GM12878 (cell line): ENCODE measurements around the gene BCAS4. TPM values are rescaled to one million over a fixed set of nuclear protein-coding genes. Genes with fewer than 3 reads are reported as not detected.

Experiments
- ATAC-seq: fragments of 200-7000 bp; cut with Tn5 transposase; 3 replicates; pipeline ENCODE4 v1.9.1; 2020; ENCODE audit warnings: mild to moderate bottlenecking, moderate library complexity
- BruUV-seq: library from RNA; stranded (reverse); fragments of 400-500 nt; replicated peaks from 2 replicates; lab custom pipeline; 2021; lab: Mats Ljungman, UMichigan
- CTCF ChIA-PET: fragments of 300-600 bp; sonication (Branson Sonifier 250); formaldehyde crosslinking; extraction: SDS; loops from one replicate; lab custom pipeline; 2021; ENCODE audit warnings: inconsistent platforms; lab: Yijun Ruan, JAX
- POLR2A ChIA-PET: fragments of 350-600 bp; formaldehyde crosslinking; extraction: SDS; loops from one replicate; lab custom pipeline; 2021; ENCODE audit warnings: inconsistent platforms; lab: Charles Lee
- RAD21 ChIA-PET: fragments of 300-600 bp; sonication (Branson Sonifier 250); formaldehyde crosslinking; loops from one replicate; lab custom pipeline; 2023; ENCODE audit warnings: antibody characterized with exemption; ENCODE audit not compliant: unreplicated experiment; lab: Charles Lee
- SMC1A ChIA-PET: fragments of 300-600 bp; sonication (Branson Sonifier 250); formaldehyde crosslinking; loops from one replicate; lab custom pipeline; 2023; ENCODE audit not compliant: unreplicated experiment, uncharacterized antibody; lab: Charles Lee
- DNase-seq: peaks from one replicate; pipeline ENCODE4 v3.0.0-alpha.2; 2011; ENCODE audit warnings: low read depth, low spot score
- FAIRE-seq: peaks from 3 replicates; lab custom pipeline; 2011; peaks lifted over from hg19 to GRCh38; lab: Jason Lieb, UNC
- H2AFZ ChIP-seq: 2 replicates; pipeline ENCODE4 v1.6.0; 2011; ENCODE audit warnings: low read depth, low read length, control low read depth; ENCODE audit not compliant: control insufficient read depth
- H3K27ac ChIP-seq: 2 replicates; pipeline ENCODE4 v1.5.1; 2011; ENCODE audit warnings: control low read depth; ENCODE audit not compliant: control insufficient read depth, insufficient read depth
- H3K27me3 ChIP-seq, 2 experiments: replicated peaks in 1 of 2; 2 replicates each; pipeline versions ENCODE4 v1.6.0 to v1.6.1; 2011; ENCODE audit warnings: low read length in 1 of 2; ENCODE audit not compliant: control insufficient read depth in 2 of 2, insufficient read depth in 2 of 2
- H3K36me3 ChIP-seq, 2 experiments: 2 replicates each; pipeline ENCODE4 v1.5.1; 2011; ENCODE audit warnings: low read length in 1 of 2; ENCODE audit not compliant: control insufficient read depth in 2 of 2, insufficient read depth in 2 of 2
- H3K4me1 ChIP-seq: 2 replicates; pipeline ENCODE4 v1.6.1; 2011; ENCODE audit warnings: mild to moderate bottlenecking, low read length, moderate library complexity, mixed read lengths; ENCODE audit not compliant: control insufficient read depth, insufficient read depth
- H3K4me2 ChIP-seq: 2 replicates; pipeline ENCODE4 v1.6.0; 2011; ENCODE audit warnings: control low read depth; ENCODE audit not compliant: control insufficient read depth, insufficient read depth
- H3K4me3 ChIP-seq: fragments of 200-600 bp; sonication (generic); 2 replicates; pipeline ENCODE4 v1.5.1; 2016
- H3K79me2 ChIP-seq: 2 replicates; pipeline ENCODE4 v1.6.0; 2011; ENCODE audit warnings: low read length; ENCODE audit not compliant: control insufficient read depth, insufficient read depth
- H3K9ac ChIP-seq: 2 replicates; pipeline ENCODE4 v1.8.0; 2011; ENCODE audit warnings: low read length, control low read depth, mixed read lengths; ENCODE audit not compliant: control insufficient read depth, insufficient read depth
- H3K9me3 ChIP-seq: replicated peaks from 3 replicates; pipeline ENCODE4 v1.5.1; 2011; ENCODE audit warnings: mild to moderate bottlenecking, low read length; ENCODE audit not compliant: control insufficient read depth, insufficient read depth
- H4K20me1 ChIP-seq: 2 replicates; pipeline ENCODE4 v1.6.0; 2011; ENCODE audit not compliant: control insufficient read depth, insufficient read depth
- ASH2L ChIP-seq: fragments of 300-600, 200-600 bp; sonication (generic); IDR thresholded peaks from 2 replicates; pipeline ENCODE4 v1.6.1; 2017; ENCODE audit warnings: low read depth, mild to moderate bottlenecking, borderline replicate concordance
- BHLHE40 ChIP-seq, 2 experiments: fragments of 450-650 bp in 1 of 2; IDR thresholded peaks; 2 replicates each; pipeline ENCODE4 v1.6.1; 2011 to 2017; ENCODE audit warnings: low read depth in 2 of 2, borderline replicate concordance in 1 of 2, improper control_type of control experiment in 1 of 2, low read length in 1 of 2, mild to moderate bottlenecking in 1 of 2
- DPF2 ChIP-seq: fragments of 450-650 bp; IDR thresholded peaks from 2 replicates; pipeline ENCODE4 v1.6.1; 2017; ENCODE audit warnings: mild to moderate bottlenecking
- EED ChIP-seq: sonication (generic); IDR thresholded peaks from 2 replicates; pipeline ENCODE4 v1.6.1; 2016; ENCODE audit warnings: antibody characterized with exemption, low read depth
- EZH2 ChIP-seq: IDR thresholded peaks from 2 replicates; pipeline ENCODE4 v1.6.1; 2012; ENCODE audit warnings: low read depth, mild to moderate bottlenecking, control low read depth, inconsistent platforms, low read length, borderline replicate concordance; ENCODE audit not compliant: control insufficient read depth
- IKZF1 ChIP-seq: fragments of 450-650 bp; conservative IDR thresholded peaks from 2 replicates; pipeline ENCODE4 v1.6.1; 2017; ENCODE audit warnings: antibody characterized with exemption, mild to moderate bottlenecking
- IKZF2 ChIP-seq, 2 experiments: fragments of 450-650 bp; IDR thresholded peaks; 2 replicates each; pipeline ENCODE4 v1.6.1; 2017; ENCODE audit warnings: mild to moderate bottlenecking in 2 of 2, moderate library complexity in 2 of 2
- IRF5 ChIP-seq: fragments of 450-650 bp; IDR thresholded peaks from 2 replicates; pipeline ENCODE4 v1.6.1; 2017; ENCODE audit warnings: borderline replicate concordance
- JUNB ChIP-seq: IDR thresholded peaks from 2 replicates; pipeline ENCODE4 v1.6.1; 2016; ENCODE audit warnings: antibody characterized with exemption, mild to moderate bottlenecking
- NFIC ChIP-seq: IDR thresholded peaks from 2 replicates; pipeline ENCODE4 v1.6.1; 2012; ENCODE audit warnings: low read depth, mild to moderate bottlenecking, inconsistent platforms, low read length, moderate library complexity
- NFYA ChIP-seq: IDR thresholded peaks from 2 replicates; pipeline ENCODE4 v1.6.1; 2011; ENCODE audit warnings: low read depth, mild to moderate bottlenecking, low read length, improper control_type of control experiment, borderline replicate concordance
- POLR2AphosphoS2 ChIP-seq: IDR thresholded peaks from 2 replicates; pipeline ENCODE4 v1.6.1; 2011; ENCODE audit warnings: low read depth, mild to moderate bottlenecking, low read length, improper control_type of control experiment, moderate library complexity
- POLR2AphosphoS5 ChIP-seq: IDR thresholded peaks from 2 replicates; pipeline ENCODE4 v1.6.1; 2011; ENCODE audit warnings: mild to moderate bottlenecking, low read length, inconsistent platforms
- RAD51 ChIP-seq: fragments of 450-650 bp; IDR thresholded peaks from 2 replicates; pipeline ENCODE4 v1.6.1; 2016; ENCODE audit warnings: moderate library complexity, mild to moderate bottlenecking, inconsistent platforms
- RELA ChIP-seq: fragments of 450-650 bp; IDR thresholded peaks from 2 replicates; pipeline ENCODE4 v1.8.0; 2014; ENCODE audit warnings: borderline replicate concordance; ENCODE audit not compliant: partially characterized antibody
- RELB ChIP-seq: fragments of 450-650 bp; IDR thresholded peaks from 2 replicates; pipeline ENCODE4 v1.6.1; 2017; ENCODE audit warnings: low read depth, mild to moderate bottlenecking, moderate library complexity
- RUNX3 ChIP-seq: IDR thresholded peaks from 2 replicates; pipeline ENCODE4 v1.6.1; 2012; ENCODE audit warnings: low read length, inconsistent platforms
- SIN3A ChIP-seq: IDR thresholded peaks from 2 replicates; pipeline ENCODE4 v1.6.1; 2012; ENCODE audit warnings: low read depth, low read length, improper control_type of control experiment
- SMAD5 ChIP-seq: IDR thresholded peaks from 2 replicates; pipeline ENCODE4 v1.6.1; 2016; ENCODE audit warnings: antibody characterized with exemption, low read depth
- TAF1 ChIP-seq: IDR thresholded peaks from 2 replicates; pipeline ENCODE4 v1.6.1; 2011; ENCODE audit warnings: mild to moderate bottlenecking, low read depth, low read length, borderline replicate concordance
- WRNIP1 ChIP-seq: IDR thresholded peaks from 2 replicates; pipeline ENCODE4 v1.6.1; 2011; ENCODE audit warnings: low read depth, low read length, improper control_type of control experiment, borderline replicate concordance
- WGBS: methylation state at CpG from one replicate; pipeline ENCODE4 v1.1.6; 2016; ENCODE audit warnings: low lambda C conversion rate; ENCODE audit not compliant: insufficient replicate concordance, insufficient coverage; ENCODE audit errors: missing lambda C conversion rate; 5-methylcytosine and 5-hydroxymethylcytosine counted together
- in situ Hi-C: fragments of 300-500 bp; cut with MboI; formaldehyde crosslinking; loops from 9 replicates; pipeline ENCODE4 v1.14.3; 2018; ENCODE audit warnings: mixed read lengths
- intact Hi-C: fragments of 100-400 bp; cut with micrococcal nuclease; formaldehyde crosslinking; loops from one replicate; pipeline ENCODE4 v1.14.2; 2022; ENCODE audit not compliant: unreplicated experiment
- polyA plus RNA-seq, 11 experiments: library from polyadenylated mRNA; depleted of rRNA in 4 of 11; unstranded in 6 of 11; stranded (reverse) in 5 of 11; fragments of >200 nt; fragmentation: Nextera tagmentation in 4 of 11; fragmentation: Illumina TruSeq in 1 of 11; extraction: Ambion mirVana in 4 of 11; extraction: Trizol in 1 of 11; gene quantifications; 1 replicate in 1 of 11; 2 replicates in 10 of 11; pipeline versions ENCODE4 v1.2.1 to v1.2.3, GENCODE V29; 2011 to 2016; ENCODE audit warnings: inconsistent platforms in 2 of 11, missing spikeins in 2 of 11, low read depth in 1 of 11
- total RNA-seq, 4 experiments: library from RNA; depleted of rRNA in 3 of 4; stranded (reverse); fragments of >200 nt in 3 of 4; fragmentation: Illumina TruSeq in 1 of 4; extraction: Trizol in 1 of 4; gene quantifications; 2 replicates each; pipeline versions ENCODE4 v1.2.1 to v1.2.3, GENCODE V29; 2013 to 2021

BCAS4 gene
- total and polyA plus RNA-seq, 10 of the 15 experiments (the other 5 are each of a cell fraction or from before 2014, with no cell fraction given) = 14.8 to 214 (median 65.3) TPM

GRCh38 chr20:50799176-50799889, 4.5 kb downstream of the BCAS4 start:
- Histone ChIP-seq H2AFZ (peak overlapping the region; percentile 31), H3K36me3 (0 out of 4 replicates have a peak, but pooled peaks cover 1 to 2% of the 10 kb centered on the region in 2 experiments), H3K4me2 (peak overlapping the region; percentile 89), H3K27me3 (no peaks in the 10 kb centered on the region), H3K4me3 (peak overlapping the region; percentile 63), H4K20me1 (no peaks in the 10 kb centered on the region), H3K4me1 (peaks cover 26% of the 10 kb centered on the region), H3K9me3 (no peaks in the 10 kb centered on the region), H3K79me2 (peaks cover 69% of the 10 kb centered on the region), H3K27ac (peak overlapping the region; percentile 95), H3K9ac (peak overlapping the region; percentile 85)
- CTCF ChIA-PET = interaction anchor here (1.0 to 13.7 kb wide), 8 partner anchors 9 to 129 kb away, joined by 3 to 336 read pairs (median 6); partner anchors contain the start of gene ADNP
- POLR2A ChIA-PET = interaction anchor here (0.7 to 3.9 kb wide), 12 partner anchors 9 to 159 kb away, joined by 3 to 26 read pairs (median 6); partner anchors contain the start of genes ADNP and MOCS3
- DNase-seq (no peak), ATAC-seq (peak; percentile 38), FAIRE-seq (no peak)
- in situ Hi-C loops = no loop called here
- BruUV-seq = no TSS peak
- intact Hi-C loops = no loop called here
- SMC1A ChIA-PET = interaction anchor here (1.0 to 8.7 kb wide), 13 partner anchors 9 to 132 kb away, joined by 3 to 119 read pairs (median 7); partner anchors contain the start of gene ADNP
- WGBS = 3% methylated on average over 13 of the region's 13 CpGs
- RAD21 ChIA-PET = interaction anchor here (0.9 to 7.7 kb wide), 11 partner anchors 8 to 188 kb away, joined by 3 to 141 read pairs (median 4); partner anchors contain the start of genes ADNP, DPM1 and MOCS3
- TF ChIP-seq SIN3A (0 out of 2 replicates have a peak, but pooled peaks have one; percentile 11), POLR2AphosphoS5 (peak; percentile 24; the same call in 1 of the 2 replicates), IKZF1 (peak; percentile 54), RUNX3 (peak; percentile 34; the same call in 1 of the 2 replicates), EZH2 (no peak), IRF5 (no peak), WRNIP1 (0 out of 2 replicates have a peak, but pooled peaks have one; percentile 29), DPF2 (no peak), JUNB (0 out of 2 replicates have a peak, but pooled peaks have one; percentile 29), POLR2AphosphoS2 (no peak), ASH2L (0 out of 2 replicates have a peak, but pooled peaks have one; percentile 68), SMAD5 (0 out of 2 replicates have a peak, but pooled peaks have one; percentile 19), NFIC (0 out of 2 replicates have a peak, but pooled peaks have one; percentile 24), RELB (peak; percentile 48; the same call in 1 of the 2 replicates), TAF1 (0 out of 2 replicates have a peak, but pooled peaks have one; percentile 11), RAD51 (peak; percentile 63), IKZF2 (IDR thresholded peaks at IDR 0.05) (peak; percentile 43 to 50; a peak in 3 of 4 replicates), NFYA (no peak), BHLHE40 (IDR thresholded peaks at IDR 0.05; ENCODE audit: borderline replicate concordance in 1 of 2, low read depth in 2 of 2, low read length in 1 of 2) (peak; percentile 71 to 72; a peak in 3 of 4 replicates), RELA (no peak), EED (peak; percentile 36; the same call in 1 of the 2 replicates)
